ENCODE results near the gene SLC6A5.

DNA sequence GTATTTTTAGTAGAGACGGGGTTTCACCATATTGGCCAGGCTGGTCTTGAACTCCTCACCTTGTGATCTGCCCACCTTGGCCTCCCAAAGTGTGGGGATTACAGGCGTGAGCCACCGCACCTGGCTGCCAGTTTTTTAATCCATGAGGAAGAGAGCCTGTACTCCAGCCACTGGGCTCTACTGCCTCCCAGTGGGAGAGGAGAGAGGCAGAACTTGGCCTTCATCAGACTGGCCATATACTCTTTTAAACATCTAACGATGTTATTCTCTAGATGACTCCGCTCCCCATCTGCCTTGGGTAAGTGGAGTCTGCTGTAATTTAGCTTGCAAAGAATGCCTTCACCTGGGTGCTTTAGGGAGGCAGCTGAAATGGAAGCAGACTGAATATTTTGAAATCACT is 34.6 kb downstream of the SLC6A5 start:
- TF ChIP-seq SRSF3 (IDR thresholded peaks at IDR 0.05; ENCODE audit: insufficient read depth, low read length), result no peak
- TF ChIP-seq RAD21 (CRISPR knock-in tag; conservative IDR thresholded peaks at IDR 0.05 in 1 of 2, IDR thresholded peaks at IDR 0.05 in 1 of 2), result peak; percentile 48 to 58
- TF ChIP-seq ZNF24 (IDR thresholded peaks at IDR 0.05), result no peak
- TF ChIP-seq THAP7 (CRISPR knock-in tag; IDR thresholded peaks at IDR 0.05), result no peak
- TF ChIP-seq PML (IDR thresholded peaks at IDR 0.05; ENCODE audit: low read length), result no peak
- 0 out of 2 replicates have a peak, but pooled peaks have one; percentile 20 for TF ChIP-seq REST (IDR thresholded peaks at IDR 0.05; ENCODE audit: borderline replicate concordance)
- TF ChIP-seq REST (CRISPR knock-in tag; IDR thresholded peaks at IDR 0.05; ENCODE audit: low read depth), result no peak
- no peak for TF ChIP-seq ZNF696 (CRISPR knock-in tag; conservative IDR thresholded peaks at IDR 0.05)
- no peak for TF ChIP-seq MAZ (CRISPR knock-in tag; conservative IDR thresholded peaks at IDR 0.05 in 1 of 2, IDR thresholded peaks at IDR 0.05 in 1 of 2)

Measured in K562 (cell line).